Breast epithelium (tissue), 3 donors: Measurements from ENCODE around the gene OR2AG1.

ENCODE experiments used
- POLR2A ChIP-seq: fragments of 450-650 bp; IDR thresholded peaks from one replicate; pipeline ENCODE4 v1.6.1; 2016; ENCODE audit warnings: antibody characterized with exemption, mild to moderate bottlenecking, moderate library complexity
- TF ChIP-seq, protein P1 (sequence below), 3 donors: fragments of 450-650 bp; IDR thresholded peaks; one replicate each; pipeline ENCODE4 v1.5.1; 2016 to 2017; ENCODE audit warnings: antibody characterized with exemption in 3 of 3, mild to moderate bottlenecking in 3 of 3, moderate library complexity in 3 of 3

DNA sequence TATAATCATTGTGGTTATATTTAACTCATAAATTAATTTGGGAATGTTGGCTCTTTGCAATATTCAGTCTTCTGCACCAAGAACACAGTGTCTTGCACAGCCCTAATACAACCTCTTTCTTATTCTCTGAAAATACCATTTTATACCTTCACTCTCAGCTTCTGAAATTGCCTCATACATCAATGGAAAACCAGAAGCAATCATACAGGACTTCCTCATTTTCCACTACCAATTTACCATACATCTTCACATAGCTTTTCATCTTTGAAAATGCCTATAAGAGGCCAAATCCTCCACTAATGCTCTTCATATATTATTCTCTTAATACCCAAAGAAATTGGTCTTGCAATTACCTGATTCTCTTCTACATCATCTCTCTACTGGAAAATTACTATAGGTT, 4.3 kb upstream of the OR2AG1 start:
- TF ChIP-seq, protein P1, sequence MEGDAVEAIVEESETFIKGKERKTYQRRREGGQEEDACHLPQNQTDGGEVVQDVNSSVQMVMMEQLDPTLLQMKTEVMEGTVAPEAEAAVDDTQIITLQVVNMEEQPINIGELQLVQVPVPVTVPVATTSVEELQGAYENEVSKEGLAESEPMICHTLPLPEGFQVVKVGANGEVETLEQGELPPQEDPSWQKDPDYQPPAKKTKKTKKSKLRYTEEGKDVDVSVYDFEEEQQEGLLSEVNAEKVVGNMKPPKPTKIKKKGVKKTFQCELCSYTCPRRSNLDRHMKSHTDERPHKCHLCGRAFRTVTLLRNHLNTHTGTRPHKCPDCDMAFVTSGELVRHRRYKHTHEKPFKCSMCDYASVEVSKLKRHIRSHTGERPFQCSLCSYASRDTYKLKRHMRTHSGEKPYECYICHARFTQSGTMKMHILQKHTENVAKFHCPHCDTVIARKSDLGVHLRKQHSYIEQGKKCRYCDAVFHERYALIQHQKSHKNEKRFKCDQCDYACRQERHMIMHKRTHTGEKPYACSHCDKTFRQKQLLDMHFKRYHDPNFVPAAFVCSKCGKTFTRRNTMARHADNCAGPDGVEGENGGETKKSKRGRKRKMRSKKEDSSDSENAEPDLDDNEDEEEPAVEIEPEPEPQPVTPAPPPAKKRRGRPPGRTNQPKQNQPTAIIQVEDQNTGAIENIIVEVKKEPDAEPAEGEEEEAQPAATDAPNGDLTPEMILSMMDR (IDR thresholded peaks at IDR 0.05): no peak
- TF ChIP-seq POLR2A: no peak
